ENCODE results near the gene SLC6A6.

SLC6A6 gene

DNA sequence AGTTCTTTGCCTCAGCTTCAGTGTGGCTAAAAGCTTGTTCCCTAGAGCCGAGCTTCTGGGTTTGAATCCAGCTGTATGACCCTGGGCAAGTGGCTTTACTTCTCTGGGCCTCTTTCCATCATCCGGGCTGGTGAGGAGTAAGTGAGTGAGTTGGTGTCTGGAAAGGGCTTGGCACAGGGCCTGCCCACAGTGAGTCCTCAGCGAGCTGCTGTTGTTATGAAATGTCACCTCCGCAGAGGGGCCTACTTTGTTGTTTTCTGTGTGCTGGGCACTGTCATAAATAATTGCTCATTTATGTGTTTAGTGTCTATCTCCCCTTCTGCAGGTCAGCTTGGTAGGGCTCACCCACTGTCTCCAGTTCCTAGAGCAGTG, 31.7 kb downstream of the SLC6A6 start:
- H2AFZ ChIP-seq (ENCODE audit: low read length): no peak overlapping the region
- H3K36me3 ChIP-seq (ENCODE audit: insufficient read depth, low read length): no peaks in the 10 kb centered on the region
- H4K20me1 ChIP-seq (ENCODE audit: insufficient read depth, low read length): no peaks in the 10 kb centered on the region
- no peak for TF ChIP-seq EZH2 (IDR thresholded peaks at IDR 0.05; ENCODE audit: borderline replicate concordance, low read length)
- TF ChIP-seq, protein P1, sequence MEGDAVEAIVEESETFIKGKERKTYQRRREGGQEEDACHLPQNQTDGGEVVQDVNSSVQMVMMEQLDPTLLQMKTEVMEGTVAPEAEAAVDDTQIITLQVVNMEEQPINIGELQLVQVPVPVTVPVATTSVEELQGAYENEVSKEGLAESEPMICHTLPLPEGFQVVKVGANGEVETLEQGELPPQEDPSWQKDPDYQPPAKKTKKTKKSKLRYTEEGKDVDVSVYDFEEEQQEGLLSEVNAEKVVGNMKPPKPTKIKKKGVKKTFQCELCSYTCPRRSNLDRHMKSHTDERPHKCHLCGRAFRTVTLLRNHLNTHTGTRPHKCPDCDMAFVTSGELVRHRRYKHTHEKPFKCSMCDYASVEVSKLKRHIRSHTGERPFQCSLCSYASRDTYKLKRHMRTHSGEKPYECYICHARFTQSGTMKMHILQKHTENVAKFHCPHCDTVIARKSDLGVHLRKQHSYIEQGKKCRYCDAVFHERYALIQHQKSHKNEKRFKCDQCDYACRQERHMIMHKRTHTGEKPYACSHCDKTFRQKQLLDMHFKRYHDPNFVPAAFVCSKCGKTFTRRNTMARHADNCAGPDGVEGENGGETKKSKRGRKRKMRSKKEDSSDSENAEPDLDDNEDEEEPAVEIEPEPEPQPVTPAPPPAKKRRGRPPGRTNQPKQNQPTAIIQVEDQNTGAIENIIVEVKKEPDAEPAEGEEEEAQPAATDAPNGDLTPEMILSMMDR (IDR thresholded peaks at IDR 0.05; ENCODE audit: low read length): no peak
- H3K4me1 ChIP-seq (ENCODE audit: insufficient read depth, low read length, severe bottlenecking): peaks cover 78% of the 10 kb centered on the region
- H3K4me3 ChIP-seq (ENCODE audit: low read depth, low read length, poor library complexity, severe bottlenecking): no peak overlapping the region
- no peaks in the 10 kb centered on the region for H3K27me3 ChIP-seq (ENCODE audit: insufficient read depth, low read length)
- no peaks in the 10 kb centered on the region for H3K9me3 ChIP-seq (ENCODE audit: low read length)
- H3K27ac ChIP-seq (ENCODE audit: low read depth, low read length, poor library complexity, severe bottlenecking): peak overlapping the region; percentile 96
- peak overlapping the region; percentile 26; the same call in 1 of the 2 replicates for H3K4me2 ChIP-seq (ENCODE audit: low read length)
- no peaks in the 10 kb centered on the region; the same call in 1 of the 2 replicates for H3F3A ChIP-seq (ENCODE audit: insufficient read depth, low read length)
- H3K79me2 ChIP-seq (ENCODE audit: insufficient read depth, low read length): no peaks in the 10 kb centered on the region
- H3K9ac ChIP-seq (ENCODE audit: low read length): peak overlapping the region; percentile 42; the same call in 1 of the 2 replicates
- H3K9me2 ChIP-seq (ENCODE audit: low read depth, low read length): no peaks in the 10 kb centered on the region

DNA sequence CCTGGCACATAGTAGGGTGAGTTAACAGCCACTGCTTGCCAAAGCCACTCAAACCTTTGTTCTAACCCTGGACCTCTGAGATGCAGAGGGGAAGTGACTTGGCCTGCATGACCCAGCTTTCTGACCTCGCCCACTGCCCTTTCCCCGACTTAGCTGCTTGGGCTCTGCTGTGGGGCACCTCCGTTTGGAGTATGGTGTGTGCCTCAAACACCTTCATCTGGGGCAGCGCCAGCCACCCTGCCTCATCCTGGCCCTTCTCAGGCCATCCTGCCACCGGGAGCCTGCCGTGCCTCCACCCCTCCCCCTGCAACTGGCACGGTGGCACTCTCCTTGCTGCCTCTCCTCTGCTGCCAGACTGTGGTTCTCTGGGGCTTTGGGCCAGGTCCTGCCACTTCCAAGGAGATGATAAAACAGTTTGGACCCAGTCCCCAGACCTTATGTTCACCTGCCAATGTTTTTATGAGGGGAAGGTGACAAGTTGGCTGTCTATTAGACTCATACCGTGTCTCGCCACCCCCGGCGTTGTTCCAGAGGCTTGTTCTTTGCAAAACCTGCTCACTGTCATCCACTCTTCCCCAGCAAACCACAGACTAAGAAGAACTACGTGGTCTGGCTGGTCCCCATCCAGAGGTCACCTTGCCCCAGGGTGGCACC, 32.2 kb downstream of the SLC6A6 start:
- peak overlapping the region; percentile 42; the same call in 1 of the 2 replicates for H3K9ac ChIP-seq (ENCODE audit: low read length)
- no peaks in the 10 kb centered on the region for H3K27me3 ChIP-seq (ENCODE audit: insufficient read depth, low read length)
- no peaks in the 10 kb centered on the region for H3K9me2 ChIP-seq (ENCODE audit: low read depth, low read length)
- no peaks in the 10 kb centered on the region for H3K79me2 ChIP-seq (ENCODE audit: insufficient read depth, low read length)
- no peaks in the 10 kb centered on the region for H3K9me3 ChIP-seq (ENCODE audit: low read length)
- peak overlapping the region; percentile 26; the same call in 1 of the 2 replicates for H3K4me2 ChIP-seq (ENCODE audit: low read length)
- H3K36me3 ChIP-seq (ENCODE audit: insufficient read depth, low read length): no peaks in the 10 kb centered on the region
- TF ChIP-seq EZH2 (IDR thresholded peaks at IDR 0.05; ENCODE audit: borderline replicate concordance, low read length): no peak
- TF ChIP-seq, protein P1 (IDR thresholded peaks at IDR 0.05; ENCODE audit: low read length): no peak
- no peak overlapping the region for H3K4me3 ChIP-seq (ENCODE audit: low read depth, low read length, poor library complexity, severe bottlenecking)
- no peaks in the 10 kb centered on the region for H4K20me1 ChIP-seq (ENCODE audit: insufficient read depth, low read length)
- H2AFZ ChIP-seq (ENCODE audit: low read length): no peak overlapping the region
- no peaks in the 10 kb centered on the region for H3F3A ChIP-seq (ENCODE audit: insufficient read depth, low read length)
- H3K27ac ChIP-seq (ENCODE audit: low read depth, low read length, poor library complexity, severe bottlenecking): peak overlapping the region; percentile 96
- H3K4me1 ChIP-seq (ENCODE audit: insufficient read depth, low read length, severe bottlenecking): peaks cover 78% of the 10 kb centered on the region

DNA sequence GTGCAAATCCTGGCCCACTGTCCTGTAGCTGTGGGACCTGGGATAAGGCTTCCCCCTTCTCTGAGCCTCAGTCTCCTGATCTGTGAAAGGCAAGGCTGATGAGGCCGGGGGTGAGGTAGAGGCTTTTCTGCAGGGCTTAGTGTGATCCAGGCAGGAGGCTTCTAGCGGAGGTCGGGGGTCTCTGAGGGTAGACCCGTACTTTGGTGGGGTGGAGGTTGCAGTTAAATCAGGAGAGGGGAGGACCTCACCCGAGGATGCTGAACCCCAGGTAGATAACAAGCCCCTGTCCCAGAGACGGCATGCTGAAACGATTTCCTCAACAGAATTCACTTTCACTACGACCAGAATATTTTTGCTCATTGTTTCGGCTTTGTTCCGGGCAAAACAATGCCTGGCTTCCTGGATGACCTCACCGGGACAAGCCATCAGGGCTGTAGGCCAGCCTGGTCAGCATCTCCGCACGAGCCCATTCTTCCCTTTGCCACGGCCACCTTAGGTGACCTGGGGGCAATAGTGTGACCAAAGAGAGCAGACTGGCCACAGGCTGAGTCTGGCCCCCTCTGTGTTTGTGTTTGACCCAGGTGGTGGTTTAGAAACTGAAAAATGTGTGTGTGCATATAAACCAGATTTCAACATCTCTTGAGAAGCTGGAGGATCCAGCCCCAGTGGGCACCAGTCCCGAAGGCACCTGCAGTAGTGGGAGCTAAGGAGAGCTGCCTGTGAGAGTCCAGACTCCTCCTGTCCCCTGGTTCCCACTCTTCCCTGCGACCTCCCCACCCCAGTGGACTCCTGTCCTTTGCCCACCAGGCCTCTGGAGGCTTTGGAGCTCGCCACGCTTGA, 33.0 kb downstream of the SLC6A6 start:
- TF ChIP-seq, protein P1 (IDR thresholded peaks at IDR 0.05; ENCODE audit: low read length): no peak
- TF ChIP-seq EZH2 (IDR thresholded peaks at IDR 0.05; ENCODE audit: borderline replicate concordance, low read length): no peak
- H3K9ac ChIP-seq (ENCODE audit: low read length): peak overlapping the region; percentile 42; the same call in 1 of the 2 replicates
- H3K4me3 ChIP-seq (ENCODE audit: low read depth, low read length, poor library complexity, severe bottlenecking): no peak overlapping the region
- H4K20me1 ChIP-seq (ENCODE audit: insufficient read depth, low read length): no peaks in the 10 kb centered on the region
- peak overlapping the region; percentile 96 for H3K27ac ChIP-seq (ENCODE audit: low read depth, low read length, poor library complexity, severe bottlenecking)
- H3K9me3 ChIP-seq (ENCODE audit: low read length): no peaks in the 10 kb centered on the region
- H3K79me2 ChIP-seq (ENCODE audit: insufficient read depth, low read length): no peaks in the 10 kb centered on the region
- no peaks in the 10 kb centered on the region for H3K9me2 ChIP-seq (ENCODE audit: low read depth, low read length)
- H3K4me2 ChIP-seq (ENCODE audit: low read length): peak overlapping the region; percentile 26; the same call in 1 of the 2 replicates
- no peaks in the 10 kb centered on the region for H3F3A ChIP-seq (ENCODE audit: insufficient read depth, low read length)
- H2AFZ ChIP-seq (ENCODE audit: low read length): no peak overlapping the region
- no peaks in the 10 kb centered on the region for H3K27me3 ChIP-seq (ENCODE audit: insufficient read depth, low read length)
- H3K36me3 ChIP-seq (ENCODE audit: insufficient read depth, low read length): no peaks in the 10 kb centered on the region
- H3K4me1 ChIP-seq (ENCODE audit: insufficient read depth, low read length, severe bottlenecking): peaks cover 79% of the 10 kb centered on the region

Measured in OCI-LY1 (cell line).